Measurements from ENCODE around the gene GPBP1L1. TPM values are rescaled to one million over a fixed set of nuclear protein-coding genes. Genes with fewer than 3 reads are reported as not detected.
"Not testable (repeated sequence)": the region's sequence is repeated elsewhere in the genome, so short reads cannot be mapped to it uniquely, and the experiment has no call there.

Gene GPBP1L1
- total and polyA plus RNA-seq, 2 experiments from 2014 or later: 67.9 to 95.8 TPM

GRCh38 chr1:45718289-45718688, 32.0 kb upstream of the GPBP1L1 start:
- H3K27me3 ChIP-seq: no peaks in the 10 kb centered on the region
- H3K79me2 ChIP-seq: no peaks in the 10 kb centered on the region
- no peak overlapping the region for H3K27ac ChIP-seq
- no peaks in the 10 kb centered on the region for H4K20me1 ChIP-seq (ENCODE audit: insufficient read depth, poor library complexity, severe bottlenecking)
- no peaks in the 10 kb centered on the region for H3K4me1 ChIP-seq (ENCODE audit: insufficient read depth)
- H3K4me3 ChIP-seq: no peak overlapping the region
- no peaks in the 10 kb centered on the region for H3K9me3 ChIP-seq (ENCODE audit: low read depth)
- no peaks in the 10 kb centered on the region for H3K9me2 ChIP-seq (replicated peaks; ENCODE audit: insufficient read depth)
- H3K4me2 ChIP-seq: no peak overlapping the region
- H3K36me3 ChIP-seq (replicated peaks; ENCODE audit: insufficient read depth, low read depth): no peaks in the 10 kb centered on the region
- TF ChIP-seq EZH2 (IDR thresholded peaks at IDR 0.05; ENCODE audit: borderline replicate concordance): no peak
- TF ChIP-seq EZH2phosphoT487 (IDR thresholded peaks at IDR 0.05; ENCODE audit: low read depth, severe bottlenecking, unreplicated experiment): no peak
- TF ChIP-seq CTCF (IDR thresholded peaks at IDR 0.05; ENCODE audit: poor library complexity): no peak
- no peak for DNase-seq (ENCODE audit: low spot score)
- no peak overlapping the region for H2AFZ ChIP-seq
- WGBS (ENCODE audit: low lambda C conversion rate, missing lambda C conversion rate): 94% methylated on average over 1 of the region's 1 CpG

- not testable (repeated sequence) for H3K27ac ChIP-seq; H2AFZ ChIP-seq; H3K27me3 ChIP-seq; H4K20me1 ChIP-seq (ENCODE audit: insufficient read depth, poor library complexity, severe bottlenecking); H3K4me2 ChIP-seq; H3K4me1 ChIP-seq (ENCODE audit: insufficient read depth); DNase-seq (ENCODE audit: low spot score); H3K79me2 ChIP-seq; H3K36me3 ChIP-seq (replicated peaks; ENCODE audit: insufficient read depth, low read depth); H3K4me3 ChIP-seq; H3K9me2 ChIP-seq (replicated peaks; ENCODE audit: insufficient read depth); H3K9me3 ChIP-seq (ENCODE audit: low read depth)
- WGBS (ENCODE audit: low lambda C conversion rate, missing lambda C conversion rate): 88% methylated on average over 8 of the region's 8 CpGs
Measured at GRCh38 chr1:45717386-45717785, 31.1 kb upstream of the GPBP1L1 start.

- WGBS (ENCODE audit: low lambda C conversion rate, missing lambda C conversion rate): 95% methylated on average over 3 of the region's 3 CpGs
- H3K79me2 ChIP-seq: no peaks in the 10 kb centered on the region
- no peaks in the 10 kb centered on the region for H4K20me1 ChIP-seq (ENCODE audit: insufficient read depth, poor library complexity, severe bottlenecking)
- no peaks in the 10 kb centered on the region for H3K9me3 ChIP-seq (ENCODE audit: low read depth)
- H2AFZ ChIP-seq: no peak overlapping the region
- no peaks in the 10 kb centered on the region for H3K4me1 ChIP-seq (ENCODE audit: insufficient read depth)
- H3K36me3 ChIP-seq (replicated peaks; ENCODE audit: insufficient read depth, low read depth): no peaks in the 10 kb centered on the region
- DNase-seq (ENCODE audit: low spot score): no peak
- H3K27me3 ChIP-seq: no peaks in the 10 kb centered on the region
- H3K9me2 ChIP-seq (replicated peaks; ENCODE audit: insufficient read depth): no peaks in the 10 kb centered on the region
- no peak overlapping the region for H3K4me3 ChIP-seq
- H3K4me2 ChIP-seq: no peak overlapping the region
- no peak overlapping the region for H3K27ac ChIP-seq
- no peak for TF ChIP-seq CTCF (IDR thresholded peaks at IDR 0.05; ENCODE audit: poor library complexity)
- no peak for TF ChIP-seq EZH2phosphoT487 (IDR thresholded peaks at IDR 0.05; ENCODE audit: low read depth, severe bottlenecking, unreplicated experiment)
- TF ChIP-seq EZH2 (IDR thresholded peaks at IDR 0.05; ENCODE audit: borderline replicate concordance): no peak
Measured at GRCh38 chr1:45716700-45717099, 30.4 kb upstream of the GPBP1L1 start.

- TF ChIP-seq EZH2phosphoT487 (IDR thresholded peaks at IDR 0.05; ENCODE audit: low read depth, severe bottlenecking, unreplicated experiment) (no peak), CTCF (IDR thresholded peaks at IDR 0.05; ENCODE audit: poor library complexity) (no peak), EZH2 (IDR thresholded peaks at IDR 0.05; ENCODE audit: borderline replicate concordance) (no peak)
- Histone ChIP-seq H3K9me3 (ENCODE audit: low read depth) (no peaks in the 10 kb centered on the region), H3K4me3 (no peak overlapping the region), H3K79me2 (no peaks in the 10 kb centered on the region), H3K4me1 (ENCODE audit: insufficient read depth) (no peaks in the 10 kb centered on the region), H3K9me2 (replicated peaks; ENCODE audit: insufficient read depth) (no peaks in the 10 kb centered on the region), H3K27me3 (no peaks in the 10 kb centered on the region), H3K27ac (no peak overlapping the region), H3K4me2 (no peak overlapping the region), H2AFZ (no peak overlapping the region), H4K20me1 (ENCODE audit: insufficient read depth, poor library complexity, severe bottlenecking) (no peaks in the 10 kb centered on the region), H3K36me3 (replicated peaks; ENCODE audit: insufficient read depth, low read depth) (no peaks in the 10 kb centered on the region)
- 97% methylated on average over 3 of the region's 3 CpGs for WGBS (ENCODE audit: low lambda C conversion rate, missing lambda C conversion rate)
- DNase-seq (ENCODE audit: low spot score): no peak
Measured at GRCh38 chr1:45713711-45714110, 27.4 kb upstream of the GPBP1L1 start.

All from hepatocyte (in vitro differentiated cells).